ENCODE measurements around the gene CPNE8.

CPNE8 gene

GRCh38 chr12:38761111-38761510, 144.3 kb downstream of the CPNE8 start:
- Histone ChIP-seq H3K9ac (ENCODE audit: low read depth, low read length) (no peak overlapping the region), H3K4me2 (ENCODE audit: insufficient read depth, low read length) (no peak overlapping the region), H3K4me3 (ENCODE audit: low read depth in 1 of 2, low read length in 2 of 2) (no peak overlapping the region), H3K27ac (ENCODE audit: low read length) (no peak overlapping the region), H3K27me3 (ENCODE audit: insufficient read depth, low read length, poor library complexity) (no peaks in the 10 kb centered on the region), H3K4me1 (ENCODE audit: insufficient read depth, low read length) (no peaks in the 10 kb centered on the region), H4K20me1 (ENCODE audit: insufficient read depth, low read length) (no peaks in the 10 kb centered on the region), H3K9me3 (ENCODE audit: insufficient read depth, low read length, severe bottlenecking) (peaks cover 4% of the 10 kb centered on the region), H3K79me2 (ENCODE audit: insufficient read depth, low read length) (no peaks in the 10 kb centered on the region), H3K36me3 (ENCODE audit: insufficient read depth, low read length) (no peaks in the 10 kb centered on the region), H2AFZ (ENCODE audit: low read depth, low read length) (no peak overlapping the region)
- DNase-seq (no peak), ATAC-seq (ENCODE audit: insufficient read depth, low read depth) (no peak)
- TF ChIP-seq CTCF (IDR thresholded peaks at IDR 0.05; ENCODE audit: borderline replicate concordance, extremely low read depth, low read length, poor library complexity, severe bottlenecking), result no peak
- TF ChIP-seq EZH2 (IDR thresholded peaks at IDR 0.05; ENCODE audit: borderline replicate concordance, low read depth, low read length, severe bottlenecking), result no peak

GRCh38 chr12:38759621-38760020, 145.8 kb downstream of the CPNE8 start:
- H3K27ac ChIP-seq (ENCODE audit: low read length), result no peak overlapping the region
- no peak for ATAC-seq (ENCODE audit: insufficient read depth, low read depth)
- H3K4me2 ChIP-seq (ENCODE audit: insufficient read depth, low read length), result no peak overlapping the region
- TF ChIP-seq CTCF (IDR thresholded peaks at IDR 0.05; ENCODE audit: borderline replicate concordance, extremely low read depth, low read length, poor library complexity, severe bottlenecking) (no peak), EZH2 (IDR thresholded peaks at IDR 0.05; ENCODE audit: borderline replicate concordance, low read depth, low read length, severe bottlenecking) (no peak)
- H3K27me3 ChIP-seq (ENCODE audit: insufficient read depth, low read length, poor library complexity), result no peaks in the 10 kb centered on the region
- no peaks in the 10 kb centered on the region for H3K36me3 ChIP-seq (ENCODE audit: insufficient read depth, low read length)
- no peak overlapping the region for H3K4me3 ChIP-seq (ENCODE audit: low read depth in 1 of 2, low read length in 2 of 2)
- H3K9me3 ChIP-seq (ENCODE audit: insufficient read depth, low read length, severe bottlenecking), result peaks cover 4% of the 10 kb centered on the region
- H3K4me1 ChIP-seq (ENCODE audit: insufficient read depth, low read length), result no peaks in the 10 kb centered on the region
- H4K20me1 ChIP-seq (ENCODE audit: insufficient read depth, low read length), result no peaks in the 10 kb centered on the region
- no peaks in the 10 kb centered on the region for H3K79me2 ChIP-seq (ENCODE audit: insufficient read depth, low read length)
- no peak overlapping the region for H2AFZ ChIP-seq (ENCODE audit: low read depth, low read length)
- H3K9ac ChIP-seq (ENCODE audit: low read depth, low read length), result no peak overlapping the region
- DNase-seq, result no peak

GRCh38 chr12:38746744-38747143, 158.6 kb downstream of the CPNE8 start:
- H3K36me3 ChIP-seq (ENCODE audit: insufficient read depth, low read length), result no peaks in the 10 kb centered on the region
- DNase-seq (no peak), ATAC-seq (ENCODE audit: insufficient read depth, low read depth) (no peak)
- H3K9me3 ChIP-seq (ENCODE audit: insufficient read depth, low read length, severe bottlenecking), result no peaks in the 10 kb centered on the region
- no peak overlapping the region for H2AFZ ChIP-seq (ENCODE audit: low read depth, low read length)
- no peaks in the 10 kb centered on the region for H4K20me1 ChIP-seq (ENCODE audit: insufficient read depth, low read length)
- H3K4me3 ChIP-seq (ENCODE audit: low read depth in 1 of 2, low read length in 2 of 2), result no peak overlapping the region
- H3K27me3 ChIP-seq (ENCODE audit: insufficient read depth, low read length, poor library complexity), result no peaks in the 10 kb centered on the region
- H3K9ac ChIP-seq (ENCODE audit: low read depth, low read length), result no peak overlapping the region
- no peaks in the 10 kb centered on the region for H3K4me1 ChIP-seq (ENCODE audit: insufficient read depth, low read length)
- H3K4me2 ChIP-seq (ENCODE audit: insufficient read depth, low read length), result no peak overlapping the region
- TF ChIP-seq CTCF (IDR thresholded peaks at IDR 0.05; ENCODE audit: borderline replicate concordance, extremely low read depth, low read length, poor library complexity, severe bottlenecking) (no peak), EZH2 (IDR thresholded peaks at IDR 0.05; ENCODE audit: borderline replicate concordance, low read depth, low read length, severe bottlenecking) (no peak)
- no peaks in the 10 kb centered on the region for H3K79me2 ChIP-seq (ENCODE audit: insufficient read depth, low read length)
- H3K27ac ChIP-seq (ENCODE audit: low read length), result no peak overlapping the region

- Histone ChIP-seq H3K9ac (ENCODE audit: low read depth, low read length) (no peak overlapping the region), H3K4me3 (ENCODE audit: low read depth in 1 of 2, low read length in 2 of 2) (no peak overlapping the region), H3K27ac (ENCODE audit: low read length) (no peak overlapping the region), H3K27me3 (ENCODE audit: insufficient read depth, low read length, poor library complexity) (no peaks in the 10 kb centered on the region), H3K4me1 (ENCODE audit: insufficient read depth, low read length) (no peaks in the 10 kb centered on the region), H3K36me3 (ENCODE audit: insufficient read depth, low read length) (no peaks in the 10 kb centered on the region), H3K79me2 (ENCODE audit: insufficient read depth, low read length) (no peaks in the 10 kb centered on the region), H4K20me1 (ENCODE audit: insufficient read depth, low read length) (no peaks in the 10 kb centered on the region), H3K4me2 (ENCODE audit: insufficient read depth, low read length) (no peak overlapping the region), H3K9me3 (ENCODE audit: insufficient read depth, low read length, severe bottlenecking) (no peaks in the 10 kb centered on the region), H2AFZ (ENCODE audit: low read depth, low read length) (no peak overlapping the region)
- DNase-seq, result no peak
- ATAC-seq (ENCODE audit: insufficient read depth, low read depth), result no peak
- TF ChIP-seq CTCF (IDR thresholded peaks at IDR 0.05; ENCODE audit: borderline replicate concordance, extremely low read depth, low read length, poor library complexity, severe bottlenecking) (no peak), EZH2 (IDR thresholded peaks at IDR 0.05; ENCODE audit: borderline replicate concordance, low read depth, low read length, severe bottlenecking) (no peak)
Measured at GRCh38 chr12:38745601-38746000, 159.8 kb downstream of the CPNE8 start.

Measured in DND-41 (cell line).